PFSK-1 (cell line): Measurements from ENCODE around the gene GLIS1.

Experiments used
- POLR2AphosphoS5 ChIP-seq: IDR thresholded peaks from 2 replicates; pipeline ENCODE4 v1.6.1; 2012; ENCODE audit warnings: low read depth, mild to moderate bottlenecking, control low read depth, low read length, moderate library complexity
- TAF1 ChIP-seq: IDR thresholded peaks from 2 replicates; pipeline ENCODE4 v1.6.1; 2012; ENCODE audit warnings: low read length, control low read depth, borderline replicate concordance; ENCODE audit not compliant: insufficient read depth

DNA sequence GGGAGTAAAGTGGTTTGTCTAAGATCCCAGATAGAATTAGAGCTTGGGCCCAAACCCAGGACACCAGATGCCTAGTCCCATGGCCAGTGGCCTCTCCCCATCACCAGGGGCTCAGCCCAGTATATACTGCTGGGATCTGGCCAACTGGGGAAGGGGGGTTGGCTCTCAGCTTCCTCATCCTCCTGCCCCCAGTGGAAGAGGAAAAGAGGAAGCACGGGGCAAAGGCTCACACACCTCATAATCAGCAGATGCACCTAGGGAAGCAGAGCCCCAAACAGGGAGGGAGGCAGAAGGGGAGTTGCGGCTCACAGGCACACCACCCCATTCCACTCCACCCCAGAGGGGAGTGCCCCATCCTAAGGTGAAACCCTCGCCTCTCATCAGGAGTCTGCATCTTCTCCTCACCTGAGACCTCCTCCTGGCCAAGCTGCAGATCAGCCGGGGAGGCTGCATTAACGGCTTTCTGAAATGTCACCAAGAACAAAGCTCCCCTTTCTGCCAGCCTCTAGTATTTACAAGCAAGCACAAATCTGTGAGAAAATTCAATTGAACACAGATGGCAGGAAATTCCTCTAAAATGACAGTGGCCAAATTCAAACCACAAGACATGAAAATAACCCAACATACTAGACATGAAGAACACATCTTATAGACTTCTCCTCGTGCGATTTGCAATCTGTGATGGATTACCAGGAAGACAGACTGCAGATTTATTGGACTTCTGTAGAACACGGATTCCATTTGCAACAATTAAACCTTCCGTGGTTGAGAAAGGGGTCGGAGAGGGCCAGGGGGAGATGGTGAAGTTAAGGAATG is 82.8 kb downstream of the GLIS1 start:
- TF ChIP-seq POLR2AphosphoS5 (no peak), TAF1 (no peak)
